HepG2 (cell line): ENCODE measurements around the gene NABP1. TPM values are rescaled to one million over a fixed set of nuclear protein-coding genes. Genes with fewer than 3 reads are reported as not detected.

Experiments
- ATAC-seq: fragments of 200-7000 bp; cut with Tn5 transposase; 3 replicates; pipeline ENCODE4 v1.9.1; 2020; ENCODE audit warnings: mild to moderate bottlenecking, moderate library complexity
- BruUV-seq: library from RNA; stranded (reverse); fragments of 400-500 nt; replicated peaks from 2 replicates; lab custom pipeline; 2021; lab: Mats Ljungman, UMichigan
- CTCF ChIA-PET: fragments of 300-600 bp; formaldehyde crosslinking; extraction: SDS; loops from one replicate; lab custom pipeline; 2021; ENCODE audit warnings: low total read pairs, inconsistent platforms, low intra/inter-chr PET ratio; lab: Yijun Ruan, JAX
- POLR2A ChIA-PET: fragments of 350-600 bp; sonication (Branson Sonifier 250); formaldehyde crosslinking; loops from one replicate; lab custom pipeline; 2020; ENCODE audit warnings: antibody characterized with exemption, inconsistent platforms; lab: Yijun Ruan, JAX
- DNase-seq: peaks from one replicate; pipeline ENCODE4 v3.0.0-alpha.2; 2015; ENCODE audit warnings: low spot score
- FAIRE-seq: peaks from 3 replicates; lab custom pipeline; 2011; peaks lifted over from hg19 to GRCh38; lab: Jason Lieb, UNC
- H2AFZ ChIP-seq: one replicate; pipeline ENCODE4 v1.6.1; 2011; ENCODE audit warnings: low read length, inconsistent platforms
- H3K27ac ChIP-seq: fragments of 300-600 bp; 3 replicates; pipeline ENCODE4 v1.8.0; 2011; ENCODE audit warnings: mixed run types, mild to moderate bottlenecking, mixed read lengths, low read length, inconsistent platforms; ENCODE audit not compliant: insufficient read depth; ENCODE audit errors: extremely low read length
- H3K27me3 ChIP-seq, 2 experiments: fragments of 200-600 bp in 1 of 2; 2 replicates in 1 of 2; 3 replicates in 1 of 2; pipeline versions ENCODE4 v1.6.0 to v1.8.0; 2011; ENCODE audit warnings: low read length in 2 of 2, mild to moderate bottlenecking in 2 of 2, moderate library complexity in 2 of 2, inconsistent platforms in 1 of 2; ENCODE audit not compliant: insufficient read depth in 2 of 2, control insufficient read depth in 1 of 2
- H3K36me3 ChIP-seq, 2 experiments: fragments of 200-600 bp in 1 of 2; replicated peaks in 1 of 2; 2 replicates in 1 of 2; 3 replicates in 1 of 2; pipeline versions ENCODE4 v1.5.1 to v1.8.0; 2011; ENCODE audit warnings: low read length in 2 of 2, inconsistent platforms in 1 of 2; ENCODE audit not compliant: insufficient read depth in 2 of 2, control insufficient read depth in 1 of 2
- H3K4me1 ChIP-seq: 2 replicates; pipeline ENCODE4 v1.5.1; 2012; ENCODE audit warnings: low read length, inconsistent platforms; ENCODE audit not compliant: insufficient read depth
- H3K4me2 ChIP-seq: 2 replicates; pipeline ENCODE4 v1.6.0; 2011; ENCODE audit warnings: low read depth, low read length, inconsistent platforms
- H3K4me3 ChIP-seq, 3 experiments: fragments of 200-600 bp in 1 of 3; sonication (generic), shearing (Covaris generic) in 1 of 3; replicated peaks in 1 of 3; 2 replicates each; pipeline ENCODE4 v1.5.1; 2011 to 2016; ENCODE audit warnings: low read length in 3 of 3, inconsistent platforms in 2 of 3, low read depth in 2 of 3, mild to moderate bottlenecking in 2 of 3, control low read depth in 1 of 3, mixed read lengths in 1 of 3; ENCODE audit not compliant: insufficient read depth in 1 of 3
- H3K79me2 ChIP-seq: one replicate; pipeline ENCODE4 v1.6.1; 2011; ENCODE audit warnings: low read length, inconsistent platforms; ENCODE audit not compliant: insufficient read depth
- H3K9ac ChIP-seq: 2 replicates; pipeline ENCODE4 v1.6.0; 2011; ENCODE audit warnings: mild to moderate bottlenecking, low read depth, low read length, inconsistent platforms; ENCODE audit not compliant: insufficient read depth
- H3K9me3 ChIP-seq: 2 replicates; pipeline ENCODE4 v1.5.1; 2012; ENCODE audit warnings: mild to moderate bottlenecking, low read length
- H4K20me1 ChIP-seq: 2 replicates; pipeline ENCODE4 v1.6.0; 2011; ENCODE audit warnings: inconsistent platforms, mild to moderate bottlenecking, low read length, moderate library complexity; ENCODE audit not compliant: insufficient read depth
- CEBPG ChIP-seq: IDR thresholded peaks from 2 replicates; pipeline ENCODE4 v1.6.1; 2016
- CREM ChIP-seq, 2 experiments: sonication (generic) in 1 of 2; formaldehyde crosslinking in 1 of 2; IDR thresholded peaks; 2 replicates each; pipeline versions ENCODE4 v1.4.0 to v1.6.1; 2016 to 2020; ENCODE audit warnings: antibody characterized with exemption in 1 of 2, mild to moderate bottlenecking in 1 of 2, missing genetic modification reagents in 1 of 2
- HNRNPK ChIP-seq: fragments of 200-400 bp; formaldehyde crosslinking; IDR thresholded peaks from 2 replicates; pipeline ENCODE4 v1.6.1; 2018; ENCODE audit warnings: low read length, low read depth, moderate library complexity, mild to moderate bottlenecking; ENCODE audit not compliant: poor library complexity, severe bottlenecking
- MAFF ChIP-seq: IDR thresholded peaks from 2 replicates; pipeline ENCODE4 v1.6.1; 2011; ENCODE audit warnings: low read depth, low read length, improper control_type of control experiment
- MAFK ChIP-seq, 2 experiments: IDR thresholded peaks in 1 of 2; conservative IDR thresholded peaks in 1 of 2; 2 replicates each; pipeline ENCODE4 v1.6.1; 2011; ENCODE audit warnings: improper control_type of control experiment in 2 of 2, low read length in 2 of 2
- POLR2A ChIP-seq, 2 experiments: IDR thresholded peaks; 2 replicates each; pipeline ENCODE4 v1.6.1; 2011; ENCODE audit warnings: low read depth in 2 of 2, low read length in 2 of 2, mild to moderate bottlenecking in 1 of 2, moderate library complexity in 1 of 2; ENCODE audit not compliant: insufficient read depth in 1 of 2
- SRY ChIP-seq: sonication (generic); formaldehyde crosslinking; IDR thresholded peaks from 2 replicates; pipeline ENCODE4 v1.8.0; 2022; ENCODE audit warnings: mild to moderate bottlenecking, missing genetic modification reagents
- ZBTB7B ChIP-seq: sonication (generic); formaldehyde crosslinking; IDR thresholded peaks from 2 replicates; pipeline ENCODE4 v1.4.0; 2020; ENCODE audit warnings: missing genetic modification reagents
- WGBS: methylation state at CpG from one replicate; pipeline ENCODE4 v1.1.6; 2017; ENCODE audit warnings: low lambda C conversion rate; 5-methylcytosine and 5-hydroxymethylcytosine counted together
- in situ Hi-C: cut with HindIII; loops from 2 replicates; pipeline ENCODE4 v1.10.0; 2017; ENCODE audit warnings: low pct_unique_long_range_greater_than_20kb; ENCODE audit not compliant: extremely low pct_ligation_motif_present
- intact Hi-C: fragments of 100-400 bp; cut with micrococcal nuclease; formaldehyde crosslinking; loops from one replicate; pipeline ENCODE4 v1.10.0; 2022; ENCODE audit not compliant: unreplicated experiment
- polyA plus RNA-seq, 8 experiments: library from polyadenylated mRNA; depleted of rRNA in 3 of 8; stranded (reverse) in 7 of 8; unstranded in 1 of 8; fragments of >200 nt; fragmentation: Illumina TruSeq in 4 of 8; extraction: Trizol in 4 of 8; gene quantifications; 2 replicates each; pipeline versions ENCODE4 v1.2.1 to v1.2.3, GENCODE V29; 2011 to 2016; ENCODE audit warnings: low read depth in 4 of 8, missing spikeins in 1 of 8, mixed read lengths in 1 of 8; ENCODE audit not compliant: insufficient read depth in 1 of 8
- total RNA-seq, 5 experiments: library from RNA; depleted of rRNA; stranded (reverse); fragments of >200 nt; fragmentation: Illumina TruSeq; extraction: Trizol; gene quantifications; 2 replicates each; pipeline ENCODE4 v1.2.3, GENCODE V29; 2016; ENCODE audit warnings: low read depth in 1 of 5
- TF ChIP-seq, protein P1 (sequence below): sonication (generic); formaldehyde crosslinking; IDR thresholded peaks from 2 replicates; pipeline ENCODE4 v1.4.0; 2020; ENCODE audit warnings: mild to moderate bottlenecking, missing genetic modification reagents, borderline replicate concordance
- TF ChIP-seq, protein P2 (sequence below): sonication (generic); formaldehyde crosslinking; IDR thresholded peaks from 2 replicates; pipeline ENCODE4 v1.5.0; 2020; ENCODE audit warnings: missing genetic modification reagents

The NABP1 gene
- total and polyA plus RNA-seq, 2 of the 13 experiments (the other 11 are each of a cell fraction or from before 2014, with no cell fraction given): 14.9 to 19.8 TPM

DNA sequence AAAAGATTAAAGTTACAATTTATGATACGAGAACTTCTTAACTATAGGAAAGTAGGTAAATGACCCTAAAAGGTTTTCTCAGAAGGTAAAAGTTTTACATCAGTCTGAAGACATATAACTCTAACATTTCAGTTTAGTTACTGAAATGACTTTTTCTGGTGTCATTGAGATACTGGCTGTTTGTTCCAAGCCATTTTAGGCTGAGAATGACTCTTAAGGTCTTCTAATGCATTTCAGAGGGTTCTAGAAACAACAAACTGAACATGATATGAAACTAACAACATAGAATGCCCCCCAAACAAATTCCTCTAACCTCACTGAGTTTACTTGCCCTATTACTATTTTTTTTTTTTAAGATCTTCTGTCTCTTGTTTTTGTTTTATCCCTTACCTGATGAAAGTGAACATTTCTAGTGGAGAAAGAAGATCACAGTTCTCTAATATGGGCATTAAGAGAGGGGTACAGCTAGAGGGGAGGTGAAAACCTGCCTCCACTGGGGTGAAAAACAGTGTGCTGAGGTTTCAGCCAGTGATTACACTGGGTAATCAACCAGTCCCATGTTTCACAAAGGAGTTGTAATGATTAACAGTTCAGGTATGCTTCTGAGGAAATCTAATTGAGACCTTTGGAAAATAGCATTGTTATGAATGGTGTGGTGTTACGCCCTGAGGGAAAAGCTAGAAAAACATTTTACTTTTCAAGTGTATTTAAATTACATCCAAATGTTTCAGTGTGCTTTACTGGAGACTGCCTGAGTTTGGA is 11.2 kb downstream of the NABP1 start (continued):
- TF ChIP-seq CREM (IDR thresholded peaks at IDR 0.05): no peak
- TF ChIP-seq CREM (CRISPR knock-in tag; IDR thresholded peaks at IDR 0.05): no peak
- TF ChIP-seq, protein P1, sequence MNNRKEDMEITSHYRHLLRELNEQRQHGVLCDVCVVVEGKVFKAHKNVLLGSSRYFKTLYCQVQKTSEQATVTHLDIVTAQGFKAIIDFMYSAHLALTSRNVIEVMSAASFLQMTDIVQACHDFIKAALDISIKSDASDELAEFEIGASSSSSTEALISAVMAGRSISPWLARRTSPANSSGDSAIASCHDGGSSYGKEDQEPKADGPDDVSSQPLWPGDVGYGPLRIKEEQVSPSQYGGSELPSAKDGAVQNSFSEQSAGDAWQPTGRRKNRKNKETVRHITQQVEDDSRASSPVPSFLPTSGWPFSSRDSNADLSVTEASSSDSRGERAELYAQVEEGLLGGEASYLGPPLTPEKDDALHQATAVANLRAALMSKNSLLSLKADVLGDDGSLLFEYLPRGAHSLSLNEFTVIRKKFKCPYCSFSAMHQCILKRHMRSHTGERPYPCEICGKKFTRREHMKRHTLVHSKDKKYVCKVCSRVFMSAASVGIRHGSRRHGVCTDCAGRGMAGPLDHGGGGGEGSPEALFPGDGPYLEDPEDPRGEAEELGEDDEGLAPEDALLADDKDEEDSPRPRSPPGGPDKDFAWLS (CRISPR knock-in tag): no peak
- 0 out of 2 replicates have a peak, but pooled peaks have one; percentile 26 for TF ChIP-seq CEBPG (CRISPR knock-in tag)
- TF ChIP-seq, protein P2, sequence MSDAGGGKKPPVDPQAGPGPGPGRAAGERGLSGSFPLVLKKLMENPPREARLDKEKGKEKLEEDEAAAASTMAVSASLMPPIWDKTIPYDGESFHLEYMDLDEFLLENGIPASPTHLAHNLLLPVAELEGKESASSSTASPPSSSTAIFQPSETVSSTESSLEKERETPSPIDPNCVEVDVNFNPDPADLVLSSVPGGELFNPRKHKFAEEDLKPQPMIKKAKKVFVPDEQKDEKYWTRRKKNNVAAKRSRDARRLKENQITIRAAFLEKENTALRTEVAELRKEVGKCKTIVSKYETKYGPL: no peak
- peak in 1 of 2 experiments; percentile 31; a peak in 1 of 4 replicates for TF ChIP-seq POLR2A (IDR thresholded peaks at IDR 0.05; ENCODE audit: insufficient read depth in 1 of 2, low read depth in 2 of 2, low read length in 2 of 2)

DNA sequence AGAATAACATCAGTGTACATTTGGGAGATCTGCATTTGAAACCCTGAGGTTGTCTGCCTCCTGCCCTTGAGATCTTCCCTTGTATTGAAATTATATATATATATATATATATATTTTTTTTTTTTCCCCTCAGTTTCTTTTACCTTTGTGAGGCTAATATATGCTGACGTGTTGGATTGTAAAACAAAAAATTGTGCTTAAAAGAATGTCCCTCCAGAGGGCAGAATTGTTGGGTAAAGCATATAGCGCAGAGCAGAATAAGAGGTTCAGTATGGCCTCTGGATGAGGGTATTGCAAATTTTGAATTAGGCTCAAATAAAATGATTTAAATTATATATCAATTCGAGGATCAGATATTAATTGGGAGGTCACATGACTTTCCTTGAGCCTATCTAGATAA is 12.4 kb downstream of the NABP1 start:
- peak; percentile 40 to 57; a peak in 3 of 4 replicates for TF ChIP-seq MAFK (conservative IDR thresholded peaks at IDR 0.05 in 1 of 2, IDR thresholded peaks at IDR 0.05 in 1 of 2; ENCODE audit: low read length in 2 of 2)
- TF ChIP-seq SRY (CRISPR knock-in tag): no peak
- TF ChIP-seq MAFF: peak; percentile 38; the same call in 1 of the 2 replicates
- TF ChIP-seq ZBTB7B (CRISPR knock-in tag): no peak
- peak; percentile 17 for TF ChIP-seq HNRNPK
- no peak overlapping the region for H3K9ac ChIP-seq
- intact Hi-C loops: loop anchor here (5.0 kb wide), 2 partner anchors 53 to 523 kb away; no protein-coding TSS in a partner anchor
- no peak for ATAC-seq
- H3K27me3 ChIP-seq: no peaks in the 10 kb centered on the region
- FAIRE-seq: no peak
- CTCF ChIA-PET: interaction anchor here (1.1 to 5.9 kb wide), 4 partner anchors 120 to 135 kb away, joined by 3 to 58 read pairs (median 14); no protein-coding TSS in a partner anchor
- POLR2A ChIA-PET: interaction anchor here (3.4 kb wide), 1 partner anchor 12 kb away, joined by 39 read pairs; the partner anchor contains the start of gene NABP1
- no peaks in the 10 kb centered on the region for H3K79me2 ChIP-seq
- 56% methylated on average over 3 of the region's 3 CpGs for WGBS
- no TSS peak for BruUV-seq
- no peaks in the 10 kb centered on the region for H4K20me1 ChIP-seq
- H3K4me1 ChIP-seq: peaks cover 37% of the 10 kb centered on the region
- no peak overlapping the region for H3K27ac ChIP-seq
- H3K9me3 ChIP-seq: no peaks in the 10 kb centered on the region
- H2AFZ ChIP-seq: no peak overlapping the region
- H3K4me2 ChIP-seq: no peak overlapping the region
- DNase-seq: no peak
- no peak overlapping the region for H3K4me3 ChIP-seq
- in situ Hi-C loops: loop anchor here (5.0 kb wide), 1 partner anchor 123 kb away; no protein-coding TSS in a partner anchor
- peaks cover 0 to 16% of the 10 kb centered on the region in 2 experiments; a peak in 2 of 5 replicates for H3K36me3 ChIP-seq
